ENCODE measurements around the gene KIF24.
"Not testable (repeated sequence)": the region's sequence is repeated elsewhere in the genome, so short reads cannot be mapped to it uniquely, and the experiment has no call there.

Gene KIF24

DNA sequence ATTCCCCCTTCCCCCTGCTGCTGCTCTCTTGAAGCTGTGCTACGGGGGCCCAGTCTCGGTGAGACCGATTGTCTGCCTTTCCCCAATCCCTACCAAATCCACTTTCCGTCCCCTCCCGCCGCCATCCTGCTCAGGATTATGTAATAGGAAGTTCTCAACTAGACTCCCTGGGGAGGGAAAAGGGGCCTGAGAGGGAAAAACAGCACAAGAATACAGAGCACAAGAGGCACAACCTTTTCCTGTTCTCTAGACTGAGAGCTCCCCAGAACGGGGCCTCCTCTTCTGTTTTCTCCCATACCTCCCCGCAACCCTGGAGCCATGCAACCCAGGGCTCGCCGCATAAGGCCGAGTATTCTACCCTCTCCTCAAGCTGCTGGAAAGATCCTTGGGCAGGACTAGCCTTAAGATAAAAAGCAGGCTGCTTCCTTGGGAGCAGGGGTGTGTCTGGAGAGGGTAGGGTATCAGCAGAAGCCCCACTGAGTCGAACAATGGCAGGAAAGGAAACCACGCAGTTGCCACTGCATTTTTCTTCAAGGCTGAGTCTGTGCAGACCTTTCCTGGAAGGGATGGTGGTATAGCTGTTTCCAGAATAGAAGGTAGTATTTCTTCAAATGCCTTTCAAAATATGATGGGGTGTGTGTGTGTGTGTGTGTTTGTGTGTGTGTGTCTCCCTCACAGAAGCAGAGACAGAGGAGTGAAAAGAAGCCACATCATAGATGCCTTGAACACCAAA lies 34.7 kb upstream of the KIF24 start:
- DNase-seq (ENCODE audit: low read depth in 2 of 2): no peak

GRCh38 chr9:34362614-34363214 lies 33.6 kb upstream of the KIF24 start:
- no peak for DNase-seq (ENCODE audit: low read depth in 2 of 2)

DNA sequence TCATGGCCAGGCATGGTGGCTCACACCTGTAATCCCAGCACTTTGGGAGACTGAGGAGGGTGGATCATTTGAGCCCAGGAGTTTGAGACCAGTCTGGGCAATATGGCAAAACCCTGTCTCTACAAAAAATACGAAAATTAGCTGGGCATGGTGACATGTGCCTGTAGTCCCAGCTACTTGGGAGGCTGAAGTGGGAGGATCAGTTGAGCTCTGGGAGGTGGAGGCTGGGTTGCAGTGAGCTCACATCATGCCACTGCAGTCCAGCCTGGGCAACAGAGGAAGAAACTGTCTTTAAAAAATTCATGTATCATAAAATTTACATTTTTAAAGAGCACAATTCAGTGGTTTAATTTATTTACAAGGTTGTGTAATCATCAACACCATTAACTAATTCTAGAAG lies 23.9 kb upstream of the KIF24 start:
- DNase-seq (ENCODE audit: low read depth in 2 of 2): not testable (repeated sequence)

GRCh38 chr9:34352122-34352652 lies 23.1 kb upstream of the KIF24 start:
- not testable (repeated sequence) for DNase-seq (ENCODE audit: low read depth in 2 of 2)

- no peak for DNase-seq (ENCODE audit: low read depth in 2 of 2)
These were observed 20.3 kb upstream of the KIF24 start for GRCh38 chr9:34349324-34349723.

DNA sequence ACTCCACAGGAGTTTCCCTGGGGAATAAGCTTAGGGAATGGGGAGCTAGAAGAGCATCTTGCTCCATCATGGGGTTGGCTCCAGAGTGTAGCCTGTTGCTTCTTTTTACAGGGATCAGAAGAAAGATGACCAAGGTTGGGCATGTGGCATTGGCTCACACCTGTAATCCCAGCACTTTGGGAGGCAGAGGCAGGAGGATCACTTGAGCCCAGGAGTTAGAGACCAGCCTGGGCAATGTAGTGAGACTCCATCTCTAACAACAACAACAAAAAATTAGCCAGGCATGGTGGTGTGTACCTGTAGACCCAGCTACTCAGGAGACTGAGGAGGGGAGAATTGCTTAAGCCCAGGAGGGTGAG lies 18.7 kb upstream of the KIF24 start:
- no peak for DNase-seq (ENCODE audit: low read depth in 2 of 2)

DNA sequence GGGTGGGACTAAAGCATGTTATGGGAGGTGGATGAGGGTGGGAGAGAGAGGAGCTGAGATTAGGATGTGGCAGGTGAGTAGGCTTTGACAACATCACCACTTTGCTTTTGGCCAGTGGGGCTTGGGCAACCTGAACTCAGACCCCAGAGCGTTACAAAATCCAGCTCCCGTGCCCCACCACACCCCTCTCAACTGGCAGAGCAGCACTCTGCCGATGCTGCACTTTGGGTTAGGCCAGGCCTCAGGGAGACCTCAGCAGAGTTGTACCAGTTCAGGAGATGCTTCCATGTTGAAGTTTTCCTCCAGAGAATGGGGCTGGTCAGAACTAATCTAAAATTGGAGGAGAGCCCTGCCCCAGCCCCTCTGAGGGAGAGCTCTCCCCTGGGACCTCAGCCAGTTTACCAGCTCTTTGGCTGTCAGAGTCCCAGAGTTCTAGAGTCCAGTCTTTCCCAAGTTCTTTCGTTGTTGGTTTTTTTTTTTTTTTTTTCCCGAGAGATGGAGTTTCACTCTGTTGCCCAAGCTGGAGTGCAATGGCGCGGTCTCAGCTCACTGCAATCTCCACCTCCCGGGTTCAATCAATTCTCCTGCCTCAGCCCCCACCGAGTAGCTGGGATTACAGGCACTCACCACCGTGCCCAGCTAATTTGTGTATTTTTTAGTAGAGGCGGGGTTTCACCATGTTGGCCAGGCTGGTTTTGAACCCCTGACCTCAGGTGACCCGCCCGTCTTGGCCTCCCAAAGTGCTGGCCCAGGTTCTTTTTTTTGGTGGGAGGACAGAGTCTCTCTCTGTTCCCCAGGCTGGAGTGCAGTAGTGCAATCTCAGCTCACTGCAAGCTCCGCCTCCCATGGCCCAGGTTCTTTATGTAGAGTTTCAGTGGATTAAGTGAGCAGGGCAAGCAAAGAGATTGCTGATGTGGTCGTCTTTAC lies 18.1 kb upstream of the KIF24 start:
- DNase-seq (ENCODE audit: low read depth in 2 of 2): no peak

DNA sequence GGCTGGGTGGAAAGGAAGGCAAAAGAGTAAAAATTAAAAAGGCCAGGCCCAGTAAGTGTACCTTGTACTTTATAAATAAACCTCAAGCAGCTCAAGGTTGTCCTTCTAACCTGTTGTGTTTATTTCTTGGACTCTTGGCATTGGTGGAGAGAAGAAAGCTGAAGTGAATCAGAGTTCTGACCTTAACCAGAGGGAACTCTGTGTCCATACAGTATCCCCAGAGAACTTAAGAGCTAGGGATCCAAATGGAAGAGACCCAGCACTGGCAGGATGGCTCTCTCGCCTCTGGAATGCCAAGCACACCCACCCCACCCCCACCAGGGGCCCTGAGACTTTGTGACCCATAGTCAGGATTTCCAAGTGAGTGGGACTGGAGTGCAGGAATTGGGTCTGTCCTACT lies 14.5 kb upstream of the KIF24 start:
- DNase-seq (ENCODE audit: low read depth in 2 of 2): no peak

DNA sequence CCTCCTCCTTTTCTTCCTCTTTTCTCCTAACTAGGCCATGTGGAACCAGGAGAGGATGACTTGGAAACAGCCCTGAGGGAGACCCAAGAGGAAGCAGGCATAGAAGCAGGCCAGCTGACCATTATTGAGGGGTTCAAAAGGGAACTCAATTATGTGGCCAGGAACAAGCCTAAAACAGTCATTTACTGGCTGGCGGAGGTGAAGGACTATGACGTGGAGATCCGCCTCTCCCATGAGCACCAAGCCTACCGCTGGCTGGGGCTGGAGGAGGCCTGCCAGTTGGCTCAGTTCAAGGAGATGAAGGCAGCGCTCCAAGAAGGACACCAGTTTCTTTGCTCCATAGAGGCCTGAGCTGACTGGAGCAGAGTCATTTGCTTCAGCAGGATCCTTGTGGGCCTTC lies 14.0 kb upstream of the KIF24 start:
- no peak for DNase-seq (ENCODE audit: low read depth in 2 of 2)

DNA sequence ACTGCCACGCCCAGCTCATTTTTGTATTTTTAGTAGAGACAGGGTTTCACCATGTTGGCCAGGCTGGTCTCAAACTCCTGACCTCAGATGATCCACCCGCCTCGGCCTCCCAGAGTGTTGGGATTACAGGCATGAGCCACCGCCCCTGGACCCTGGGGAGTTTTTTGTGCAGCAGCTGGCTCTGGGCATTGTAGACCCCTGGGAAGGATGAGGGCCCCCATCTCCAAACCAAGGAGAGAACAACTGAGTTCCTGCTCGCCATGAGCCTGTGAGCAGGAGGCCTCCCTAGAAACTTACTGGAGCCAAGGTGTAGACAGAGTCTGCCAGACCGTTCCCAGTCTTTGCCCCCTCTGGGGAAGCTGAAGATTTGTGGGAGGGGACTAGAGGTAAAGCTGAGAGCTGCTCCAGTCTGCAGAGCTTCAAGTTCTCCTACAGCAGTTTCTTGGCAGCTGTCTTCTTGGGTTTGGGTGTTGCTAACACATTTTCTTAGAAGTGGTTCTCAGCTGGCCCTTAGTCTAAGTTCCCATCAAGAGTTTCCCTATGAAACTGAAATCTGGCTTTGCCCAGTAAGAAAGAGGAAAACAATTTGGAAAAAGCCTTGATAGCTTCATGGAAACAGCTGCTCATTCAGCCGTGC lies 12.7 kb upstream of the KIF24 start:
- DNase-seq (ENCODE audit: low read depth in 2 of 2): no peak

DNA sequence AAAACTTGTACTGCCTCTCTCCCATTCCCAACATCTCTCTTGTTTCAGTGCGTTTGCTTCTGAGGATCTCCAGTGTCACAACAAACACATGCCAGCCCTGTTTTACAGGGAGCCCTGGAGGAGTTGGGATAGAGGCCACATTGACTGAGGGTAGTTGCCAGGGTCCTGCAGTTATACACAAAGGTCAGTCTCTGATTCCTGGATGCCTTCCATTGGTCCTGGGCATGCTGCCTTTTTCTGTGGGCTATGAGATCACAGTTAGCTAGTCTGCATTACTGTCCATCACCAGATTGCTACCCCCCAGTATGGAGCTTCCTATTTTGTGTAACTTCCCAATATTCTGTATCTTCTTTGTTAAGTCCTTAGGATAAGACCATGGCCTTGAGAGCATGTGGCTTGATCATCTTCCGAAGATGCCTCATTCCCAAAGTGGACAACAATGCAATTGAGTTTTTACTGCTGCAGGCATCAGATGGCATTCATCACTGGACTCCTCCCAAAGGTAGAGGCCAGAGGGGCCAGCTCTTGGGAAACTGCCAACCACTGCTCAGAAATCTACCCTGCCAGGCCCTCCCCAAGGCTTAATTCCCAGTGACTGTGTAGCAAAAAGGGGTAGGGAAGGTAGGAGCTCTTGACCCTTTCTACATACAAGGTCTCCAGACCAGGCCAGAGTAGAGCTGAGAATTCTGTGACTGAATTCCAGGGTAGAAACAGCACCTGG lies 9.8 kb upstream of the KIF24 start:
- DNase-seq (ENCODE audit: low read depth in 2 of 2): no peak

GRCh38 chr9:34338079-34338478 lies 9.0 kb upstream of the KIF24 start:
- DNase-seq (ENCODE audit: low read depth in 2 of 2): not testable (repeated sequence)

GRCh38 chr9:34337403-34337802 lies 8.3 kb upstream of the KIF24 start:
- DNase-seq (ENCODE audit: low read depth in 2 of 2): no peak

GRCh38 chr9:34335376-34335775 lies 6.3 kb upstream of the KIF24 start:
- DNase-seq (ENCODE audit: low read depth in 2 of 2): no peak

DNA sequence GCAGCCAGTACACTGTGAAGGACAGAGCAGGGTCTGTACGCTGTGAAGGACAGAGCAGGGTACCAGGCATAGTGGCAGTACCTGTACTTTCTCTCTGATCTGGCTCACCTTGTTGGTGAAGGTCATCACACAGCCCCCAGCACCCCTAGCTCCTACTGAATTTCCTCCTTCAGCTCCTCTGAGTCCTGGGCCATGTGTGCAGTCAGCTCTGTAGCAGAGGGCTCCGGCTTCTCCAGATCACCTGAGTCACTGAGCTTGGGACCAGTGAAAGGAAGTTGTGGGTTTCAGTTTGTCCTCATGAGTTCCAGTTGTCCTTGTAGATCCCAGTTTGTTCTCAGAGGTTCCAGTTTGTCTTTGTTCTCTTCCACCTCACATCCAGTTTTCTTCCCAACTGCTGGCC lies 5.8 kb upstream of the KIF24 start:
- no peak for DNase-seq (ENCODE audit: low read depth in 2 of 2)

DNA sequence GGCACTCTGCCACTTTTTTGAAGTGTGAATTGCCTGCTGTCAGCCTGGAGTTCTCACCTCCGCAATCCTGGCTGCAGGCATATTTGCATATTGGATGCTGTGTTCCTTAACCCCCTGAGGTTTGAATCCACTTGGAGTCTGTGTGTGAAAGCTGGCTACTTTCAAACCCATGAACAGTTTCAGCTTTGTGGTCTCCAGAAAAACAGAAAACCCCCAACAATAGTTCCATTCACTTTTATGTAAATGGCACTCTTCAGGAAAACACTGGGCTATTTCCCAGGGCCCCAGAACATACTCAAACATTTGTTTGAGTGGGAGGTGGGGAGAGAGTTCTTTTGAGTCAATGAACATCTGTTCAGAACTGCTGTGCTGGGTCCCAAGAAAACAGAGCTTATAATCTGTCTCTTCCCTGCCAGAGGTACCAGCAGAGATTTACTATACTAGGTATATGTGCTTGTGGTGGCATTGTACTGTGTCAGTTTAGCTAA lies 5.3 kb upstream of the KIF24 start:
- no peak for DNase-seq (ENCODE audit: low read depth in 2 of 2)

GRCh38 chr9:34333836-34334235 lies 4.8 kb upstream of the KIF24 start:
- DNase-seq (ENCODE audit: low read depth in 2 of 2): no peak

DNA sequence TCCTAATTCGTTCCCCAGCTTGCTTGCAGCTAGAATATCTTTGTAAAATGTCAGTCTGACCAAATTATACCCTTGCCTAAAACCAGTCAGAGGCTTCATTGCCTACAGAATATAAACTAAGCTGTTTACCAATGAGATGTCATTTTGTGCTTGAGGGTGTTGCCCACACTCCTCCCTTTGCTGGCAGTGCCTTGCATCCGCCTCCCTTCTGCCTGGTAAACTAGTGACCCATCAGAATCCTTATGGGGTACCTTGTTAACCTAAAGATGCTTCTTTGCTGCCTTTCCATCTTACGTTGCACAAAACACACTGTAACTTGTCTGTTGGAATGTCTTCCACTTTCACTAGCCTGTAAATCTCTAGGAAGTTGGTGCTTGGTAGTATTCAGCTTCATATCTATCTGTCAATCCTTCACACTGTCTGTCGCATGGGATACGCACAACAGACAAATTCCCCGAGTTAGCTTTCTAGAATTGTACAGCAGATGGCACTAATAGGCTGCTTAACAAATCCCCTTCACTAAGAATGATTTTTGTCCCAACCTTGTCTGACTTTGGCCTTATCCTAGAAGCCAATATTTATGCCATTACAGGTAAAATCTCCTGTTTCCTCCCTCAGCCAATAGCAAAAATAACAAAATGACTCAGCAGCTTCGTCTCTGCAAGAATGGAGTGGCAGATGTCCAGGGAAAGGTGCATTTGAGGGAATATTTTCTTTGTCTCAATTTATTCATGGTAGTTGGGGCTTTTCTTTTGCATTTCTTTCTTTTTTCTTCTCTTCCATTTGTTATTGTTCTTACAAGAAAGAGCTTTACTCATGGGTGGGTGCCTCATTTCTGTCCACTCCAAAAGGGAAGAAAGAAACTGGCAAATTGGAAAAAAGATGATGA lies 3.3 kb upstream of the KIF24 start:
- no peak for DNase-seq (ENCODE audit: low read depth in 2 of 2)

- no peak for DNase-seq (ENCODE audit: low read depth in 2 of 2)
These were observed 2.1 kb upstream of the KIF24 start for GRCh38 chr9:34331196-34331595.

DNA sequence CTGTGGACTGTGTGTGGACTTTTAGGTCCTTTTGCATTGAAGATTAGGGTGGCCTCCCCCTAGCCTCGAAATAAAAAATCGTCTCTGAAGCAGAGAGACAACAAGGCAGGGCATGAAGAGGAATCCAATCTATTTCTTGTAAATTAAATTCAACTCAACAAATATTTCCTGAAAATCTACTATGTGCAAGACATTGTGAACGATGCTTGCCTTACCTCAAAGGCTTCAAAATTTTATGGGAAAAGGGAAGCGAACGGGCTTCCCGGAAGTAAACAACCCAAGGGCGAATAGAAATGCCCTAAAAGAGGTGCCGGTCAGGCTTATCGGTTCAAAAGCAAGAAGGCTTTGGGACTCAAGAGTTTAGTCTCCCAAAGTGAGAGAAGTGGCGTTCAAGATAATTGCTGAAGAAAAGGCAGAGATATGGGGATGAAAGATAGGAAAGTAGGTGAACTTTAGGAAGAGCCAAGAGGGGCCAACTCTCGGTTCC lies 525 bp downstream of the KIF24 start:
- DNase-seq (ENCODE audit: low read depth in 2 of 2): no peak

Data from stimulated activated CD8-positive, alpha-beta memory T cell treated with anti-CD3 and anti-CD28 coated beads, Interleukin-2, amount 100 ng/mL, for 1 hour (primary cell).